Testis (tissue), 3 donors: ENCODE results near the gene GLIS1. TPM values are rescaled to one million over a fixed set of nuclear protein-coding genes. Genes with fewer than 3 reads are reported as not detected.

Experiments used
- DNase-seq: peaks from one replicate; pipeline ENCODE4 v3.0.0-alpha.2; 2019
- H3K27ac ChIP-seq, 2 donors: fragments of 200-600 bp; sonication (generic); one replicate each; pipeline ENCODE4 v1.5.1; 2019
- H3K27me3 ChIP-seq: fragments of 200-600 bp; sonication (generic); one replicate; pipeline ENCODE4 v1.5.1; 2019
- H3K36me3 ChIP-seq: fragments of 200-600 bp; sonication (generic); one replicate; pipeline ENCODE4 v1.5.1; 2017; ENCODE audit warnings: low read depth; ENCODE audit errors: missing control alignments
- H3K4me1 ChIP-seq: fragments of 200-600 bp; sonication (generic); one replicate; pipeline ENCODE4 v1.5.1; 2019
- H3K4me3 ChIP-seq, 2 donors: fragments of 200-600 bp; sonication (generic); one replicate each; pipeline ENCODE4 v1.5.1; 2017 to 2019
- H3K9me3 ChIP-seq: fragments of 200-600 bp; sonication (generic); one replicate; pipeline ENCODE4 v1.5.1; 2017
- CTCF ChIP-seq, 3 experiments: fragments of 450-650 bp in 2 of 3; fragments of 200-600 bp in 1 of 3; sonication (generic) in 1 of 3; IDR thresholded peaks; one replicate each; pipeline ENCODE4 v1.5.1; 2016 to 2019; ENCODE audit warnings: antibody characterized with exemption in 3 of 3, mild to moderate bottlenecking in 2 of 3, moderate library complexity in 1 of 3
- POLR2A ChIP-seq: fragments of 450-650 bp; IDR thresholded peaks from one replicate; pipeline ENCODE4 v1.6.1; 2017; ENCODE audit warnings: antibody characterized with exemption, mild to moderate bottlenecking, moderate library complexity
- WGBS, 2 donors: methylation state at CpG; one replicate each; pipeline ENCODE4 v1.1.5; 2018; 5-methylcytosine and 5-hydroxymethylcytosine counted together
- intact Hi-C: fragments of 100-400 bp; cut with DNase I; formaldehyde crosslinking; loops from one replicate; pipeline ENCODE4 v1.15.1; 2023; ENCODE audit warnings: low total_unique reads
- polyA plus RNA-seq: library from polyadenylated mRNA; stranded (reverse); fragments of 350-450 nt; fragmentation: Illumina TruSeq; extraction: RNeasy Lipid Tissue Mini Kit (QIAGEN cat#74804); gene quantifications from one replicate; pipeline ENCODE4 v1.2.3, GENCODE V29; 2014; ENCODE audit warnings: low read depth, low replicate concordance; ENCODE audit not compliant: insufficient read depth
- total RNA-seq, 2 donors: library from RNA; depleted of rRNA; stranded (reverse); fragments of >200 nt; gene quantifications; one replicate each; pipeline ENCODE4 v1.2.3, GENCODE V29; 2016

Gene GLIS1
- total and polyA plus RNA-seq, 3 donors from 2014 or later = 2.9 to 6.1 (median 3.8) TPM

GRCh38 chr1:53546409-53547155 is 192.4 kb downstream of the GLIS1 start:
- H3K27me3 ChIP-seq = no peaks in the 10 kb centered on the region
- intact Hi-C loops = no loop called here
- H3K36me3 ChIP-seq = no peaks in the 10 kb centered on the region
- no peak for DNase-seq
- H3K4me3 ChIP-seq = no peak overlapping the region
- H3K27ac ChIP-seq = no peak overlapping the region
- 87 to 88% methylated on average over 12 to 13 of the region's 13 CpGs for WGBS, 2 donors
- TF ChIP-seq CTCF (IDR thresholded peaks at IDR 0.05) = no peak
- no peak for TF ChIP-seq POLR2A
- H3K9me3 ChIP-seq = no peaks in the 10 kb centered on the region
- H3K4me1 ChIP-seq = no peaks in the 10 kb centered on the region

- no peak for DNase-seq
- no peaks in the 10 kb centered on the region for H3K9me3 ChIP-seq
- no peak overlapping the region for H3K4me3 ChIP-seq
- H3K36me3 ChIP-seq = no peaks in the 10 kb centered on the region
- H3K27ac ChIP-seq = no peak overlapping the region
- H3K4me1 ChIP-seq = no peaks in the 10 kb centered on the region
- no peak for TF ChIP-seq POLR2A
- no peak for TF ChIP-seq CTCF (IDR thresholded peaks at IDR 0.05)
- 84 to 87% methylated on average over 16 of the region's 17 CpGs for WGBS, 2 donors
- intact Hi-C loops = no loop called here
- H3K27me3 ChIP-seq = no peaks in the 10 kb centered on the region
Measured at GRCh38 chr1:53545663-53546408, 193.1 kb downstream of the GLIS1 start.

- no peak for DNase-seq
- 86 to 94% methylated on average over 6 of the region's 6 CpGs for WGBS, 2 donors
Measured at GRCh38 chr1:53544728-53545515, 194.0 kb downstream of the GLIS1 start.

More at GRCh38 chr1:53544728-53545515, 194.0 kb downstream of the GLIS1 start:
- no peaks in the 10 kb centered on the region for H3K36me3 ChIP-seq
- H3K9me3 ChIP-seq = no peaks in the 10 kb centered on the region
- TF ChIP-seq POLR2A (no peak), CTCF (IDR thresholded peaks at IDR 0.05) (no peak)
- H3K4me3 ChIP-seq = no peak overlapping the region
- intact Hi-C loops = no loop called here
- no peaks in the 10 kb centered on the region for H3K27me3 ChIP-seq
- no peak overlapping the region for H3K27ac ChIP-seq
- no peaks in the 10 kb centered on the region for H3K4me1 ChIP-seq
